ENCODE measurements around the gene PMM2.
"Not testable (repeated sequence)": the region's sequence is repeated elsewhere in the genome, so short reads cannot be mapped to it uniquely, and the experiment has no call there.

Gene PMM2

DNA sequence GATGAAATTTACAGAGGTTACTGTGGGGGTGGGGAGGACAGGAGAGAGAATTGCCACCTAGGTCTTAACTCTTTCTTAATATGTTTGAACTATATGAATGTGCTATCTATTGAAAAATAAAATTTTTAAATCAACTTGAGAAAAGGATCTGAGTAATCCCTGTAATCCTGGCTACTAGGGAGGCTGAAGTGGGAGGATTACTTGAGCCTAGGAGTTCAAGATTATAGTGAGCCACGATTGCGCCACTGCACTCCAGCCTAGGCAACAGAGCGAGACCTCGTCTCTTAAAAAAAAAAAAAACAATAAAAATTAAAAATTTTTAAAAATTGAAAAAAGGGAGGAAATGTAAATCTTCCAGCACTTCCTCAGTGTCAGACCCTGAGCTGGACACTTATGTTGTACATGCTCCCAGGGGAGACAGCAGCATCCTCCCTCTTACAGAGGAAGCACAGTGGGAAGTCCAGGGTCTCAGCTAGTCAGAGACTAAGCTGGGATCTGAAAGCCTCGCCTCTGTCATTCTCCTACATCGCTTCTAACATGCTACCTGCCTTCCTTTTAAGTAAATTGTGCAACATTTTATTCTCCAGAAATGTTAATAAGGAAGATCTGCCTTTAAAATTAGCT, 21.9 kb downstream of the PMM2 start:
- DNase-seq: no peak

GRCh38 chr16:8822403-8822802, 24.8 kb downstream of the PMM2 start:
- no peak for DNase-seq

DNA sequence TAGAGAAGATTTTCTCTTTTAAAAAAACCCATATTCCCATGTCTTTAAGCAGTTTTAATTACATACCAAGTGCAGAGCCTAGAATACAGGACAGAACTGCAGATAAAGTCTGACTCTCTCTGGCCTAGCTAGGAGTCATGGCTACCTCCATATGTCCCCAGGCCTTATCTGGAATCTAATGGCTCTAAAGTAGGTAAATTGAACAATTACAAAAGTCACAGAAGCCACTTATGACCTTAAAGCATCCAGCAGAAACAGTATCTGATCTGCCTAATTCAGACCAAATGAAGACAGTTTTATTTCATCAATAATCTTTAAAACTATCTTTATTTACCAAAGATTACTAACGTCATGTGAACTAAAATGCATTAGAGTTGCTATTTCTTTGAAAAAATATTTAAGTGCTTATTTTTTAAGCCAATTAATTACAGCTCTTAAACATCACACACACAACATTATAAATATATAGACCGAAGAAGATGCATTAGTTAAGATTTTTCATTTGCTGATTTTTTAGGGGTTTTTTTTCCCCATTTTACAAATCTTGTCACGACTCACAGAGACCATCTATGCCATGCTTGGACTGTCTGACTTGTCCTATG, 28.7 kb downstream of the PMM2 start:
- DNase-seq: no peak

DNA sequence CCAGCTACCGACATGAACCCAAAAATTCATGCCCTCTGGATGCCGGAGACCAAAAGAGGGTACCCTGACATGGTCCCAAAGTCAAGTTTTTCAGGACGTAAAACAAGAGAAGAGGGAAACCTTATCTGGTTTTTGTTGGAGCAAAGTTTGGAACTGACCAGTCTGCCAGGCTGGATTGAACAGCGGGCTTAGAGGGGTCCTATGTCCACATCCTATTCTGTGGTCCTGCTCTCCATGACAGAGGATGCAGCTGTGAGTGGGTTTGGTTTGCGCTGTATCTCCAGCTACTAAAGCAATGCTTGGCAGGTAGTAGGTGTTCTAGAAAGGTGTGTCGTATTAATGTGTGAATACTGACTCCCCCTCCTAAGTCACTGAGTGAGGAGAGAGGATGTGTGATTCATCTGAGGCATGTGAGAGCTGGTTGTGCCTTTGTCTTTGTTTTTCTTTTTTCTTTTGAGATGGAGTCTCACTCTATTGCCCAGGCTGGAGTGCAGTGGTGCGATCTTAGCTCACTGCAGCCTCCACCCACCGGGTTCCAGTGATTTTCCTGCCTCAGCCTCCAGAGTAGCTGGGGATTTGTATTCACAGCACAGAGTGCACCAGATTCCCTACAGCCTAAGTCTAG, 31.0 kb downstream of the PMM2 start:
- no peak for DNase-seq

- DNase-seq: no peak
Observed at GRCh38 chr16:8831450-8831849, 33.8 kb downstream of the PMM2 start.

- DNase-seq: no peak
Observed at GRCh38 chr16:8831871-8832716, 34.5 kb downstream of the PMM2 start.

- no peak for DNase-seq
Observed at GRCh38 chr16:8832717-8833105, 35.1 kb downstream of the PMM2 start.

GRCh38 chr16:8836797-8837196, 39.2 kb downstream of the PMM2 start:
- not testable (repeated sequence) for DNase-seq

DNA sequence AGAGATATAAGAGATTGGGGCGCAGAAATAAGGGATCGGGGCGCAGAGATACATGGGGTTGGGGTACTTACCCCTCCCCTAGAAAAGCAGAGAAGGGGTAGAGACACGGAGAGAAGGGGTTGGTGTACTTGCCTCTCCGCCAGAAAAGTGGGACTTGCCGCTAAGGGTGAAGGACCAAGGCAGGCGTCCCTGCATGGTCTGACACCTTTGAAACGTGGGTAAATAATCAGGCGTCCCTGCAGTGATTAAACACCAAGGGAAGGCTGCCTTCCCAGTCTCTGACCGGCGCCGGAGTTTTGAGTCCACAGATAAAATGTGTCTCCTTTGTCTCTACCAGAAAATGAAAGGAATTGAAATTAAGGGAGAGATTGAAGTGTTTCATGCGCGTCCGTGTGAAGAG, 40.0 kb downstream of the PMM2 start:
- not testable (repeated sequence) for DNase-seq

DNA sequence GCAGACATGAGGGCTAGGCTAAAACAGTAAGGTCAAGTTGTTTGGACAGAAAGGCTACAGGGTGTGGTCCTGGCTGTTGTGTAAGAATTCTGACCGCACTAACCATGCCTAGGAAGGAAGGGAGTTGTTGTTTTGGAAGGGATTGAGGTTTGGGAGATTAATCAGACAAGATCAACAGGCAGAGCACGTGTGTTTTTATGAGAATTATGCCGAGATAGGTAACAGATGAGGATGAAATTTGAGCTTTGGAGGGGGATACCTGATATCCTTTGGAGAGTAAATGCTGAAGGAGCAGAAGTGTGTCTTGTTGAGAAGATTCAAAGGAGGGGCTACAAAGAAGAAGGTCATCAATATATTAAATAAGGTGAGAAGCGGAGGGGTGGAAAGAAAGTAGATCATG, 44.4 kb downstream of the PMM2 start:
- not testable (repeated sequence) for DNase-seq

DNA sequence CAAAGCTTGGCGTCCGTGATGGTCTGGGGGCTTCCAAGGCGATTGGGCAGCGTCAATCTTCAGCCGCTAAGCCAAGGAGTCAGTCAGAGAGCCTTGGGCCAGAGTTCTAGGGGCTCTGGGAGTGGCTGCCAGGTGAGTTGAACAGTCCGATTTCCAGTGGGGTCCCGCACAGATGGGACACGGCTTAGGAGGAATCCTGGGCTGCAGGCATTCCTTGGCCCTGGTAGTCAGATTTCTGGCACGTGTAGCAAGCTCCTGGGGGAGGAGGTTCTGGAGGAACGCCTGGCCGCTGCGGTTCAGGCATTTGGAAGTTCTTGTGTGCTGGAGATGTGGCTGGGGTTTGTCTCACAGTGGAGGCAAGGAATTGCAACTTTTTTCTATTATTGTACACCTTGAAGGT, 45.7 kb downstream of the PMM2 start:
- not testable (repeated sequence) for DNase-seq

GRCh38 chr16:8845699-8846298, 48.2 kb downstream of the PMM2 start:
- no peak for DNase-seq

DNA sequence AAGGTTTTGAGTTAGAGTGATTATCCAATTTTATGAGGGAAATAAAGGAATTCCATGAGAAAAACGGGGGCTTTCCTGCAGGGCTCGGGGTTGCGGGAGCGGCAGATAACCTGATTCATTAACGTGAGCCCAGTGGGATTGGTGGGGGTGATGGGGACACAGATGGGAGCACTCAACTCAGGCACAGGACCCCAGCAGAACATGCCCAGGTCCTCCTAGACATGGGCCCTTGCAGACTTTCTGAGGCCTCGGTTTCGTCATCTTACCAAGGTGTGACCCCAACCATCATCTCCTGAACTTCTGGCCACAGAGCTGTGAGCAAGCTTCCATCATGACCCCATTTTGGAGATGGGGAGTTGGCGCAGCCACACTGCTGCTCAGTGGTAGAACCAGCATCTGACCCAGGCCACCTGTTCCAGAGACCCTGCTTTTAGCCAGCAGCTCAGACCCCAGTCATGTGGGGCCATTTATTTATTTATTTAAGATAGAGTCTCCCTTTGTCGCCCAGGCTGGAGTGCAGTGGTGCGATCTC, 48.8 kb downstream of the PMM2 start:
- no peak for DNase-seq

DNA sequence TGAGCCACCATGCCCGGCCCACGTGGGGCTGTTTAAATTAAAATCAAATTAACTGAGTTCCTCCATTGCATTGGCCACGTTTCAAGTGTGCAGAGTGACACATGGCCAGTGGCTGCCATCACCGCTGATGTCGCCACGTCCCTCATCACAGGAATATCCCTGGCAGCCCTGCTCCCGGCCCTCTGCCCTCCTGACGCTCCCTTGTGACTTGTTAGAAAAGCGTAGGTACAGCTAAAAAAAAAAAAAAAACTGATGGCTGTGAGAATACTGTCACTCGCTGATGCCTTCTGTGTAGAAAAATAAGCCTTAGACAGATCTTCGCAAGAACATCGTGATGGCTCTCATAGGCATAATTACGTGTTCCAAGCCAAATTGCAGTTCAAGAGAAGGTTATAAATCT, 49.5 kb downstream of the PMM2 start:
- DNase-seq: no peak

DNA sequence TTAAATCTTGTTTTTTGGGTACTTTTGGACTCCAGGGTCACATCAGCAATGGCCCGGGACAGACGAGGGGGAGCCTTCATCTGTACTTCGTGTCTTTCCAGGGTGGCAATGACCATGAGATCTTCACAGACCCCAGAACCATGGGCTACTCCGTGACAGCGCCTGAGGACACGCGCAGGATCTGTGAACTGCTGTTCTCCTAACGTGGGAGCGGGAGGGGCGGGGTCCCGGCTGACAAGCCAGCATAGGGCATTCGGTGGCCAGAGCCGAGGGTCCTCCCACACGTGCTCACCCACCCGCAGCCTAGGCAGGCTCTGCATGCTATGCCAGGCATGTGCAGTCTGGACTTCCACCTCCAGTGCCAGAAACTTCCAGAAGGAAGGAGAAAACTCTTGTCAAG, 50.0 kb downstream of the PMM2 start:
- no peak for DNase-seq

GRCh38 chr16:8848231-8848938, 50.7 kb downstream of the PMM2 start:
- no peak for DNase-seq

DNA sequence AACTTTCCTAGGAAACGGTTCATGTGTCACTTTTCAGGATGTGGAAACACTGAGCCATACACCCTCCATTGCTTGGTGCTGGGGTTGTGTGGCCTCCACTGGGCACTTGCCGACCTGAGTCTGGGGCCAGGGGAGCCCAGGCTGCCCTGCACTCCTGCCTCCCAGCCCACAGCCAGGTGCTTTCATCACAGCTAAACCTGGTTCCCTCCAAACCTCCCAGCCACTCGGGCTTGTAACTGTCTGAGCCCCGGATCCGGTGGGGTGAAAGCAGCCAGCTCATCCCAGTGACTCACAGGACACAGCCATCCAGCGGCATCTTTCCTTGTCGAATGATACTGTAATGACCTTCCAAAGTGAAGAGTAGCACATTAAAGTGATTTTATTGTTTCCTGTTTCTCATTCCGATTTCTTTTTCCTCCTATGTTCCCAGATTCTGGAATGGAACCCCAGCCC, 51.3 kb downstream of the PMM2 start:
- no peak for DNase-seq

- DNase-seq: no peak
Observed at GRCh38 chr16:8849411-8850011, 51.9 kb downstream of the PMM2 start.

DNA sequence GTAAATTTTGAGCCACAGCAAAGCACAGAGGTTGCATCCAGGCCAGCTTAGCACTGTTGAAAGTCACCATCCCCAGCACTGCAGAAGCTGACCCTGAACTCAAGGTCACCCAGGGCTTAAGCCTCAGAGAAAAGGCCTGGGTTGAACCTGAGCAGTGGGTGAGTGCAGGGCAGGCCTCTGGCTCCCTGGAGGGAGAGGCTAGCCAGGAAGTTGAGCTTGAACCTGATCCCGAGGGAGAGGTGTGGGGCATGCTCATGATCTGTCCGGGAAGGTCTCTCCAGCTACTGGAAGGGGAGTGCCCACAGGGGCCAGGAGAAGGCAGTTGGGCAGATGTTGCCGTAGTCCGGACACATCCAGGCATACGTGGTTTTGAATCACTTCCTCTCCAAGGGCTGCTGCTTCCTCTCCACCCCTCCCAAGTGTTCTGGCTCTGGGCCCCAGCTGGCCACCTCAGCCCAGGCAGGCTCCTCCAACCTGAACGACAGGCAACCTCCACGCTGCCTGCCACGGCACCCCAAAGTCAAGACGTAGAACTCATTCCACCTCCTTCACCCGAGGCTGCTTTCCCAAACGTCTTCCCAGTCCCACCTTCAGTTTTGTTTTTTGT, 52.7 kb downstream of the PMM2 start:
- DNase-seq: no peak

- no peak for DNase-seq
Observed at GRCh38 chr16:8851761-8852403, 54.2 kb downstream of the PMM2 start.

GRCh38 chr16:8852534-8852933, 54.9 kb downstream of the PMM2 start:
- DNase-seq: no peak

Data from CD4-positive, alpha-beta T cell treated with Interleukin-4 for 4 hours (primary cell).